C4-2B (cell line): ENCODE measurements around the gene MAGED2.

Experiments used
- H3K27ac ChIP-seq: fragments of 450-650 bp; 2 replicates; pipeline ENCODE4 v1.5.1; 2017
- ZFX ChIP-seq: fragments of 450-650 bp; IDR thresholded peaks from 2 replicates; pipeline ENCODE4 v1.6.1; 2017
- TF ChIP-seq, protein P1 (sequence below): fragments of 450-650 bp; conservative IDR thresholded peaks from 2 replicates; pipeline ENCODE4 v1.5.1; 2017; ENCODE audit warnings: mild to moderate bottlenecking

Gene MAGED2

DNA sequence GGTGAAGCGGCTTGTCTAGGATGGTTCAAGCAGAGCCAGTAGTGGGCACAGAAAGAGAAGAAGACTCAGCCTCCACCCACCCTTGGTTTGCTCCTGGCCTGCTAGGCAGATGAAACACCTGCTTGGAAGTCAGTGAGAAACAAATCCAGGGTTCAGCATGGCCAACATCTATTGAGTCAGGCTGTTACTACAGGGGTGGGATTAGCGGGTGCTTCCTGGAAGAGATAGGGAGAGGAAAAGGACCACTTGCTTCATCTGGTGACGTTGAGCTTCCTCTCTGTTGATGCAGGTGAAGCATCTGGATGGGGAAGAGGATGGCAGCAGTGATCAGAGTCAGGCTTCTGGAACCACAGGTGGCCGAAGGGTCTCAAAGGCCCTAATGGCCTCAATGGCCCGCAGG is 3.0 kb downstream of the MAGED2 start:
- H3K27ac ChIP-seq = no peak overlapping the region
- TF ChIP-seq, protein P1, sequence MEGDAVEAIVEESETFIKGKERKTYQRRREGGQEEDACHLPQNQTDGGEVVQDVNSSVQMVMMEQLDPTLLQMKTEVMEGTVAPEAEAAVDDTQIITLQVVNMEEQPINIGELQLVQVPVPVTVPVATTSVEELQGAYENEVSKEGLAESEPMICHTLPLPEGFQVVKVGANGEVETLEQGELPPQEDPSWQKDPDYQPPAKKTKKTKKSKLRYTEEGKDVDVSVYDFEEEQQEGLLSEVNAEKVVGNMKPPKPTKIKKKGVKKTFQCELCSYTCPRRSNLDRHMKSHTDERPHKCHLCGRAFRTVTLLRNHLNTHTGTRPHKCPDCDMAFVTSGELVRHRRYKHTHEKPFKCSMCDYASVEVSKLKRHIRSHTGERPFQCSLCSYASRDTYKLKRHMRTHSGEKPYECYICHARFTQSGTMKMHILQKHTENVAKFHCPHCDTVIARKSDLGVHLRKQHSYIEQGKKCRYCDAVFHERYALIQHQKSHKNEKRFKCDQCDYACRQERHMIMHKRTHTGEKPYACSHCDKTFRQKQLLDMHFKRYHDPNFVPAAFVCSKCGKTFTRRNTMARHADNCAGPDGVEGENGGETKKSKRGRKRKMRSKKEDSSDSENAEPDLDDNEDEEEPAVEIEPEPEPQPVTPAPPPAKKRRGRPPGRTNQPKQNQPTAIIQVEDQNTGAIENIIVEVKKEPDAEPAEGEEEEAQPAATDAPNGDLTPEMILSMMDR = no peak
- TF ChIP-seq ZFX = no peak

- no peak overlapping the region for H3K27ac ChIP-seq
- TF ChIP-seq, protein P1 = no peak
- TF ChIP-seq ZFX = no peak
These were observed 3.8 kb downstream of the MAGED2 start for GRCh38 chrX:54811301-54811885.

DNA sequence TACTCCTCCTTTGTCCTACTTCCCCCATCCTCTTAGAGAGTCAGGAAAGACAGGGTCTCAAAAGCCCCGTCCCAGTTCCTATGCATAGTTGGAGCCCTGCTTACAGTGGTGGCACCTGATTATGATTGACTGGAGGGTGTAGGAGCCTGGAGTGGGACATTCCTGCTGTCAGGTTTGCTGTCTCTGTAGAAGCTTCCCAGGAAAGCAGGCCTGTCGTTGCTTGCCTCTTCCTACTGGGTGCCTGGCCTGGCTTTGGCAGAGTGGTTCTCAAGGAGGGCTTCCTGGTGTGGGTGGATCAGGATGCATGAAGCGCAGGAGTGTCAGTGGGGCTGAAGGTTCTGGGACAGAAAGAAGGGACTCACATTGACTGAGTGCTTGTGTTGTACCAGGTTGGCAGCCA is 4.8 kb downstream of the MAGED2 start:
- no peak overlapping the region for H3K27ac ChIP-seq
- no peak for TF ChIP-seq ZFX
- TF ChIP-seq, protein P1 = no peak

- H3K27ac ChIP-seq = no peak overlapping the region
- TF ChIP-seq, protein P1 = no peak
- TF ChIP-seq ZFX = no peak
These were observed 9.8 kb downstream of the MAGED2 start for GRCh38 chrX:54817220-54817820.

GRCh38 chrX:54818221-54818620 is 10.7 kb downstream of the MAGED2 start:
- no peak overlapping the region for H3K27ac ChIP-seq
- TF ChIP-seq, protein P1 = no peak
- TF ChIP-seq ZFX = no peak

DNA sequence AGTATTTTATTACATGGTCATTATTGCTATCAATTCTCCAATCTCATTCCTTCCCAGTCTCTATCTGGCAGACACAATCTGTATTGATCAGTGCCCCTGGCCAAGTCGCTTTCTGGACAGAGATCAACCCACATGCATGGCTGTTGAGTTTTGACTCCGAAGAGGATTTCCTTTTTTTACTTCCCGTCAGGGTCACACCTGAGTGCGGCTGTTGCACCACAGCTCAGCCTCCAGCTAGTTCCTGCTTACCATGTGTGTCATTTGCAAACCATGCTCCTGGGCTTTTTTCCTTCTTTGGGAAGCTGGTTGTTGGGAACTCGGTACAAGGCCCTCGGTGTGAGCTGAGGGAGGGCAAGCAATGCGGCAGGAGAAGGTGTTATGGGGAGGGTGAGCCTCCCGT is 11.7 kb downstream of the MAGED2 start:
- TF ChIP-seq ZFX = no peak
- TF ChIP-seq, protein P1 = no peak
- H3K27ac ChIP-seq = no peak overlapping the region

DNA sequence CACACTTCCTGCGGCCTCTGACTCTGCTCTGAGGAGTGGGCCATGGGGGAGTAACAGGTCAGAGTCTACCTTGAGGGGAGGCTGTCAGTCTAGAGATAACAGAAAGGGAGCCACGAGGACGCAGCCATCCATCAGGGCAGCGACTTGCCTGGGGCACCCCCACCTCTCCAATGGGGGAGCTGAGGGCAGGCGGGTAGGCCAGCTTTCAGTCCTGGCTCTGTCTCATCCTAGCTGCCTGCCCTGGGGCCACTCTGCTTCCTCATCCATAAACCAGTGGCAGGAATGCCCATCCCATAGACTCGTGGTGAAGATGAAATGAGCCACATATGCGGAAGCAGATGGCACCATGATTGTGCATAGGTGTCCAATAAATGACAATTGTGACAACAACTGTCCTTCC is 13.2 kb downstream of the MAGED2 start:
- TF ChIP-seq ZFX = no peak
- TF ChIP-seq, protein P1 = no peak
- no peak overlapping the region for H3K27ac ChIP-seq
